Measurements from ENCODE around the gene ENTPD7. TPM values are rescaled to one million over a fixed set of nuclear protein-coding genes. Genes with fewer than 3 reads are reported as not detected.

ENTPD7 gene
- total RNA-seq, 1 experiment from 2014 or later = 14.5 TPM

DNA sequence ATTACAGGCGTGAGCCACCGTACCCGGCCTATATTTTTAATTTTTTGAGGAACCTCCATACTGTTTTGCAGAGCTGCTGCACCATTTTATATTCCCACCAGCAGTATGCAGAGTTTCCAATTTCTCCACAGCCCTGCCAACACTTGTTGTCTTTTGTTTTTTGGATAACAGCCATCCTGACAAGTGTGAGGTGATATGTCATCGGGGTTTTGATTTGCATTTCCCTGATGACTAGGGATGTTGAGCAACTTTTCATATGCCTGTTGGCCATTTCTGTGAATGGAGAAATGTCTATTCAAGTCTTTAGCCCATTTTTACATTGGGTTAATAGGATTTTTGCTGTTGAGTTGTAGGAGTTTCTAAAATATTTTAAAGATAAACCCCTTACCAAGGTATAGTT, 22.2 kb downstream of the ENTPD7 start:
- Histone ChIP-seq H3K9ac (ENCODE audit: extremely low read depth, insufficient read length, low read length) (no peak overlapping the region), H3K14ac (ENCODE audit: insufficient read depth, low read length) (no peak overlapping the region), H2BK120ac (ENCODE audit: low read depth, low read length, poor library complexity, severe bottlenecking) (no peak overlapping the region), H3K4ac (ENCODE audit: low read depth, low read length) (no peak overlapping the region), H2BK5ac (ENCODE audit: insufficient read length, low read length) (no peak overlapping the region), H3K79me1 (ENCODE audit: insufficient read depth, low read depth, low read length, poor library complexity, severe bottlenecking) (no peaks in the 10 kb centered on the region), H3K23ac (ENCODE audit: insufficient read length, low read depth, low read length) (no peak overlapping the region), H3K27me3 (ENCODE audit: insufficient read depth, low read length) (no peaks in the 10 kb centered on the region), H3K4me1 (ENCODE audit: insufficient read depth, low read length) (no peaks in the 10 kb centered on the region), H3K9me3 (ENCODE audit: control insufficient read depth, low read depth, low read length) (no peaks in the 10 kb centered on the region), H4K8ac (replicated peaks; ENCODE audit: insufficient read length, low read depth, low read length) (no peak overlapping the region), H2BK15ac (ENCODE audit: low read depth, low read length) (no peak overlapping the region), H2AK5ac (ENCODE audit: insufficient read length, low read length) (no peak overlapping the region), H3K23me2 (ENCODE audit: insufficient read length, low read depth, low read length, poor library complexity, severe bottlenecking) (no peaks in the 10 kb centered on the region), H4K20me1 (ENCODE audit: control insufficient read depth, insufficient read depth, insufficient read length) (no peaks in the 10 kb centered on the region), H3K18ac (ENCODE audit: insufficient read length, low read depth, low read length) (no peak overlapping the region), H3K56ac (ENCODE audit: insufficient read length, low read depth, low read length) (no peak overlapping the region), H3T11ph (ENCODE audit: low read length) (no peak overlapping the region), H2AFZ (ENCODE audit: low read length) (no peak overlapping the region), H2BK20ac (ENCODE audit: low read depth, low read length, poor library complexity, severe bottlenecking) (no peak overlapping the region), H2BK12ac (ENCODE audit: insufficient read length, low read depth, low read length) (no peak overlapping the region), H4K91ac (ENCODE audit: insufficient read length, low read depth, low read length) (no peak overlapping the region), H3K4me2 (ENCODE audit: insufficient read depth, insufficient read length, low read length) (no peak overlapping the region), H4K5ac (ENCODE audit: insufficient read length, low read depth, low read length) (no peak overlapping the region), H3K27ac (ENCODE audit: insufficient read length, low read depth, low read length) (no peak overlapping the region), H3K79me2 (ENCODE audit: insufficient read depth, low read length) (no peaks in the 10 kb centered on the region)
- DNase-seq = no peak
- Mint-ChIP-seq H3K4me3 (no peak overlapping the region), H3K27me3 (ENCODE audit: low read depth) (no peaks in the 10 kb centered on the region), H3K9me3 (no peaks in the 10 kb centered on the region), H3K27ac (no peak overlapping the region), H3K36me3 (ENCODE audit: insufficient read depth in 1 of 3, low read depth in 3 of 3) (peaks cover 0 to 14% (median 6%) of the 10 kb centered on the region in 3 experiments; a peak in 3 of 7 replicates), H3K4me1 (no peaks in the 10 kb centered on the region)
- WGBS (ENCODE audit: extremely low coverage, insufficient read length, low lambda C conversion rate) = no CpG with 5 or more reads among the region's 4 CpGs
- TF ChIP-seq, protein P1, sequence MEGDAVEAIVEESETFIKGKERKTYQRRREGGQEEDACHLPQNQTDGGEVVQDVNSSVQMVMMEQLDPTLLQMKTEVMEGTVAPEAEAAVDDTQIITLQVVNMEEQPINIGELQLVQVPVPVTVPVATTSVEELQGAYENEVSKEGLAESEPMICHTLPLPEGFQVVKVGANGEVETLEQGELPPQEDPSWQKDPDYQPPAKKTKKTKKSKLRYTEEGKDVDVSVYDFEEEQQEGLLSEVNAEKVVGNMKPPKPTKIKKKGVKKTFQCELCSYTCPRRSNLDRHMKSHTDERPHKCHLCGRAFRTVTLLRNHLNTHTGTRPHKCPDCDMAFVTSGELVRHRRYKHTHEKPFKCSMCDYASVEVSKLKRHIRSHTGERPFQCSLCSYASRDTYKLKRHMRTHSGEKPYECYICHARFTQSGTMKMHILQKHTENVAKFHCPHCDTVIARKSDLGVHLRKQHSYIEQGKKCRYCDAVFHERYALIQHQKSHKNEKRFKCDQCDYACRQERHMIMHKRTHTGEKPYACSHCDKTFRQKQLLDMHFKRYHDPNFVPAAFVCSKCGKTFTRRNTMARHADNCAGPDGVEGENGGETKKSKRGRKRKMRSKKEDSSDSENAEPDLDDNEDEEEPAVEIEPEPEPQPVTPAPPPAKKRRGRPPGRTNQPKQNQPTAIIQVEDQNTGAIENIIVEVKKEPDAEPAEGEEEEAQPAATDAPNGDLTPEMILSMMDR (conservative IDR thresholded peaks at IDR 0.05) = no peak
